Brain microvascular endothelial cell (primary cell): ENCODE results near the gene EIPR1.

ENCODE experiments used
- DNase-seq: peaks from one replicate; pipeline ENCODE4 v3.0.0-alpha.2; 2020
- H3K27ac ChIP-seq: fragments of 250-450 bp; sonication (Bioruptor Pico); 2 replicates; pipeline ENCODE4 v1.5.1; 2020; ENCODE audit warnings: mild to moderate bottlenecking, moderate library complexity
- H3K27me3 ChIP-seq: fragments of 250-450 bp; sonication (Bioruptor Pico); replicated peaks from 2 replicates; pipeline ENCODE4 v1.5.1; 2020; ENCODE audit warnings: mild to moderate bottlenecking
- H3K36me3 ChIP-seq: fragments of 250-450 bp; sonication (Bioruptor Pico); replicated peaks from 2 replicates; pipeline ENCODE4 v1.5.1; 2020; ENCODE audit warnings: mild to moderate bottlenecking
- H3K4me3 ChIP-seq: 2 replicates; pipeline ENCODE4 v1.5.1; 2011; ENCODE audit warnings: low read depth, mild to moderate bottlenecking, control low read depth, low read length, moderate library complexity
- CTCF ChIP-seq: IDR thresholded peaks from 2 replicates; pipeline ENCODE4 v1.5.1; 2011; ENCODE audit warnings: low read depth, mild to moderate bottlenecking, moderate library complexity, low read length, control low read depth, inconsistent platforms; ENCODE audit errors: missing control alignments
- in situ Hi-C: cut with HindIII; loops from 2 replicates; pipeline ENCODE4 v1.10.0; 2017; ENCODE audit warnings: low sequenced_read_pairs, low pct_ligation_motif_present

EIPR1 gene

GRCh38 chr2:3316456-3317276 lies 61.0 kb downstream of the EIPR1 start:
- Histone ChIP-seq H3K36me3 (no peaks in the 10 kb centered on the region), H3K27ac (no peak overlapping the region), H3K27me3 (no peaks in the 10 kb centered on the region), H3K4me3 (no peak overlapping the region)
- in situ Hi-C loops, result no loop called here
- TF ChIP-seq CTCF, result no peak
- DNase-seq, result no peak

- H3K4me3 ChIP-seq, result no peak overlapping the region
- no peak for TF ChIP-seq CTCF
- no peak for DNase-seq
- no peaks in the 10 kb centered on the region for H3K36me3 ChIP-seq
- in situ Hi-C loops, result no loop called here
- no peak overlapping the region for H3K27ac ChIP-seq
- H3K27me3 ChIP-seq, result no peaks in the 10 kb centered on the region
Measured at GRCh38 chr2:3314626-3315025, 63.0 kb downstream of the EIPR1 start.

GRCh38 chr2:3313781-3314375 lies 63.7 kb downstream of the EIPR1 start:
- DNase-seq, result no peak
- no peak overlapping the region for H3K4me3 ChIP-seq
- no peaks in the 10 kb centered on the region for H3K36me3 ChIP-seq
- no peak for TF ChIP-seq CTCF
- in situ Hi-C loops, result no loop called here
- no peaks in the 10 kb centered on the region for H3K27me3 ChIP-seq
- no peak overlapping the region for H3K27ac ChIP-seq

GRCh38 chr2:3312576-3313345 lies 64.9 kb downstream of the EIPR1 start:
- no peak for DNase-seq
- H3K27me3 ChIP-seq, result no peaks in the 10 kb centered on the region
- no peak for TF ChIP-seq CTCF
- H3K27ac ChIP-seq, result no peak overlapping the region
- in situ Hi-C loops, result no loop called here
- no peaks in the 10 kb centered on the region for H3K36me3 ChIP-seq
- H3K4me3 ChIP-seq, result no peak overlapping the region

GRCh38 chr2:3311601-3312000 lies 66.0 kb downstream of the EIPR1 start:
- no peaks in the 10 kb centered on the region for H3K27me3 ChIP-seq
- H3K36me3 ChIP-seq, result no peaks in the 10 kb centered on the region
- H3K4me3 ChIP-seq, result no peak overlapping the region
- no peak overlapping the region for H3K27ac ChIP-seq
- in situ Hi-C loops, result no loop called here
- TF ChIP-seq CTCF, result no peak
- no peak for DNase-seq
